ENCODE results near the gene UNC93B1.
A peak's percentile ranks its signal among the peaks of the same experiment; 100 is the strongest.

UNC93B1 gene

GRCh38 chr11:68040101-68040956 is 36.4 kb upstream of the UNC93B1 start:
- DNase-seq (ENCODE audit: low read depth): no peak

- DNase-seq (ENCODE audit: low read depth): no peak
Observed at GRCh38 chr11:68039526-68040086, 35.7 kb upstream of the UNC93B1 start.

GRCh38 chr11:68038718-68039525 is 35.0 kb upstream of the UNC93B1 start, which contains the start of gene TCIRG1:
Gene TCIRG1, plus strand, starts transcription at chr11:68039025. Its CDS starts 2,247 bp downstream, at chr11:68041272.
- DNase-seq (ENCODE audit: low read depth): peak; percentile 52

GRCh38 chr11:68038226-68038717 is 34.4 kb upstream of the UNC93B1 start:
- DNase-seq (ENCODE audit: low read depth): no peak

GRCh38 chr11:68037411-68038225 is 33.7 kb upstream of the UNC93B1 start:
- no peak for DNase-seq (ENCODE audit: low read depth)

- DNase-seq (ENCODE audit: low read depth): no peak
Observed at GRCh38 chr11:68036717-68037239, 32.9 kb upstream of the UNC93B1 start.

GRCh38 chr11:68036141-68036716 is 32.3 kb upstream of the UNC93B1 start:
- DNase-seq (ENCODE audit: low read depth): no peak

- no peak for DNase-seq (ENCODE audit: low read depth)
Observed at GRCh38 chr11:68035266-68035876, 31.5 kb upstream of the UNC93B1 start.

- no peak for DNase-seq (ENCODE audit: low read depth)
Observed at GRCh38 chr11:68033708-68034045, 29.8 kb upstream of the UNC93B1 start.

- DNase-seq (ENCODE audit: low read depth): no peak
Observed at GRCh38 chr11:68032997-68033707, 29.3 kb upstream of the UNC93B1 start.

- no peak for DNase-seq (ENCODE audit: low read depth)
Observed at GRCh38 chr11:68032003-68032402, 28.1 kb upstream of the UNC93B1 start.

GRCh38 chr11:68031144-68031464 is 27.2 kb upstream of the UNC93B1 start:
- DNase-seq (ENCODE audit: low read depth): no peak

- peak; percentile 95 for DNase-seq (ENCODE audit: low read depth)
Observed at GRCh38 chr11:68030318-68031143, 26.6 kb upstream of the UNC93B1 start, which contains the start of gene NDUFS8. Gene NDUFS8, plus strand, starts transcription at chr11:68030681. Its CDS starts 1,471 bp downstream, at chr11:68032152.

GRCh38 chr11:68028802-68029545 is 25.1 kb upstream of the UNC93B1 start:
- no peak for DNase-seq (ENCODE audit: low read depth)

GRCh38 chr11:68027667-68028066 is 23.8 kb upstream of the UNC93B1 start:
- no peak for DNase-seq (ENCODE audit: low read depth)

- DNase-seq (ENCODE audit: low read depth): no peak
Observed at GRCh38 chr11:68026391-68027105, 22.7 kb upstream of the UNC93B1 start.

GRCh38 chr11:68025047-68025446 is 21.1 kb upstream of the UNC93B1 start:
- no peak for DNase-seq (ENCODE audit: low read depth)

GRCh38 chr11:68024508-68024907 is 20.6 kb upstream of the UNC93B1 start:
- no peak for DNase-seq (ENCODE audit: low read depth)

All from activated T-helper 9 cell treated with anti-CD3 and anti-CD28 coated beads, Interleukin-2, amount 50 U/mL, for 16 hours (primary cell).